GM23338 (cell line): ENCODE data around the gene EHD4. TPM values are rescaled to one million over a fixed set of nuclear protein-coding genes. Genes with fewer than 3 reads are reported as not detected.

Experiments used
- ATAC-seq: fragments of 200-7000 bp; cut with Tn5 transposase; 3 replicates; pipeline ENCODE4 v1.9.1; 2020
- DNase-seq: peaks from one replicate; pipeline ENCODE4 v3.0.0-alpha.2; 2015; ENCODE audit warnings: low spot score
- H2AFZ ChIP-seq: fragments of 200-600 bp; sonication (generic); 2 replicates; pipeline ENCODE4 v1.8.0; 2016; ENCODE audit warnings: antibody characterized with exemption, mild to moderate bottlenecking, moderate library complexity
- H3F3A ChIP-seq: fragments of 200-600 bp; sonication (generic); replicated peaks from 2 replicates; pipeline ENCODE4 v1.8.0; 2017; ENCODE audit warnings: antibody characterized with exemption, mixed run types, low read depth
- H3K27ac ChIP-seq: fragments of 200-600 bp; sonication (generic); 2 replicates; pipeline ENCODE4 v1.6.1; 2016; ENCODE audit warnings: low read depth
- H3K27me3 ChIP-seq: fragments of 200-600 bp; sonication (generic); 2 replicates; pipeline ENCODE4 v1.8.0; 2016; ENCODE audit warnings: mild to moderate bottlenecking, mixed run types, moderate library complexity; ENCODE audit not compliant: insufficient read depth
- H3K36me3 ChIP-seq: fragments of 200-600 bp; sonication (generic); 2 replicates; pipeline ENCODE4 v1.8.0; 2016; ENCODE audit warnings: mild to moderate bottlenecking; ENCODE audit not compliant: insufficient read depth
- H3K4me1 ChIP-seq: fragments of 200-600 bp; sonication (generic); 2 replicates; pipeline ENCODE4 v1.8.0; 2016; ENCODE audit warnings: mild to moderate bottlenecking, moderate library complexity; ENCODE audit not compliant: insufficient read depth
- H3K4me2 ChIP-seq: fragments of 200-600 bp; sonication (generic); 2 replicates; pipeline ENCODE4 v1.7.1; 2017; ENCODE audit warnings: mixed run types
- H3K4me3 ChIP-seq: fragments of 200-600 bp; sonication (generic); 2 replicates; pipeline ENCODE4 v1.6.1; 2016; ENCODE audit warnings: mixed run types
- H3K79me2 ChIP-seq: fragments of 200-600 bp; sonication (generic); replicated peaks from 2 replicates; pipeline ENCODE4 v1.8.0; 2017; ENCODE audit warnings: mild to moderate bottlenecking; ENCODE audit not compliant: insufficient read depth
- H3K9me2 ChIP-seq: fragments of 200-600 bp; sonication (generic); 2 replicates; pipeline ENCODE4 v1.8.0; 2017; ENCODE audit not compliant: insufficient read depth
- H4K20me1 ChIP-seq: fragments of 200-600 bp; sonication (generic); replicated peaks from 2 replicates; pipeline ENCODE4 v1.8.0; 2017; ENCODE audit warnings: mild to moderate bottlenecking; ENCODE audit not compliant: insufficient read depth
- H3K27ac Mint-ChIP-seq: 2 replicates; pipeline ENCODE4 v1.8.0; 2020; ENCODE audit warnings: inconsistent platforms, mild to moderate bottlenecking, moderate library complexity, mixed read lengths
- H3K27me3 Mint-ChIP-seq: 3 replicates; pipeline ENCODE4 v1.8.0; 2022; ENCODE audit warnings: low read depth, mild to moderate bottlenecking, moderate library complexity, mixed read lengths, inconsistent platforms; ENCODE audit not compliant: insufficient read depth, poor library complexity
- H3K36me3 Mint-ChIP-seq: 3 replicates; pipeline ENCODE4 v1.8.0; 2021; ENCODE audit warnings: low read depth, mild to moderate bottlenecking, inconsistent platforms, moderate library complexity, mixed read lengths
- H3K4me1 Mint-ChIP-seq: 3 replicates; pipeline ENCODE4 v1.8.0; 2020; ENCODE audit warnings: mild to moderate bottlenecking, inconsistent platforms, mixed read lengths
- H3K4me3 Mint-ChIP-seq: 3 replicates; pipeline ENCODE4 v1.8.0; 2021; ENCODE audit warnings: moderate library complexity, mild to moderate bottlenecking, inconsistent platforms, mixed read lengths
- H3K9me3 Mint-ChIP-seq: 3 replicates; pipeline ENCODE4 v1.8.0; 2020; ENCODE audit warnings: moderate library complexity, mild to moderate bottlenecking, inconsistent platforms, mixed read lengths
- CREB1 ChIP-seq: fragments of 250-450 bp; sonication (Bioruptor Pico); IDR thresholded peaks from 2 replicates; pipeline ENCODE4 v1.5.0; 2020; ENCODE audit warnings: low read depth, mild to moderate bottlenecking, moderate library complexity
- CTCF ChIP-seq, 2 experiments: fragments of 200-600 bp in 1 of 2; sonication (generic) in 1 of 2; conservative IDR thresholded peaks; 2 replicates each; pipeline versions ENCODE4 v1.5.1 to v1.6.1; 2016 to 2017; ENCODE audit warnings: antibody characterized with exemption in 2 of 2, low read depth in 2 of 2, mild to moderate bottlenecking in 2 of 2, moderate library complexity in 1 of 2
- ETS1 ChIP-seq: IDR thresholded peaks from 2 replicates; pipeline ENCODE4 v1.6.1; 2016; ENCODE audit warnings: antibody characterized with exemption
- EZH2 ChIP-seq: fragments of 200-600 bp; sonication (generic); IDR thresholded peaks from one replicate; pipeline ENCODE4 v1.8.0; 2017; ENCODE audit warnings: antibody characterized with exemption, mild to moderate bottlenecking, low read depth; ENCODE audit not compliant: unreplicated experiment
- EZH2phosphoT487 ChIP-seq: fragments of 200-600 bp; sonication (generic); IDR thresholded peaks from one replicate; pipeline ENCODE4 v1.8.1; 2018; ENCODE audit warnings: antibody characterized with exemption; ENCODE audit not compliant: unreplicated experiment
- JUNB ChIP-seq: IDR thresholded peaks from one replicate; pipeline ENCODE4 v1.6.1; 2016; ENCODE audit warnings: antibody characterized with exemption; ENCODE audit not compliant: unreplicated experiment
- NANOG ChIP-seq: IDR thresholded peaks from 2 replicates; pipeline ENCODE4 v1.6.1; 2016; ENCODE audit warnings: antibody characterized with exemption, borderline replicate concordance
- POLR2AphosphoS5 ChIP-seq: IDR thresholded peaks from 2 replicates; pipeline ENCODE4 v1.6.1; 2016; ENCODE audit warnings: antibody characterized with exemption, low read depth
- REST ChIP-seq: IDR thresholded peaks from one replicate; pipeline ENCODE4 v1.6.1; 2018; ENCODE audit warnings: antibody characterized with exemption; ENCODE audit not compliant: unreplicated experiment
- STAT1 ChIP-seq: IDR thresholded peaks from one replicate; pipeline ENCODE4 v1.6.1; 2016; ENCODE audit warnings: antibody characterized with exemption; ENCODE audit not compliant: unreplicated experiment
- ZNF114 ChIP-seq: fragments of 250-450 bp; sonication (Bioruptor Pico); IDR thresholded peaks from 2 replicates; pipeline ENCODE4 v1.5.0; 2020; ENCODE audit warnings: mild to moderate bottlenecking, moderate library complexity
- ZNF331 ChIP-seq: fragments of 250-450 bp; sonication (Bioruptor Pico); IDR thresholded peaks from 2 replicates; pipeline ENCODE4 v1.5.0; 2020; ENCODE audit warnings: low read depth, mild to moderate bottlenecking, moderate library complexity
- ZNF462 ChIP-seq: fragments of 250-450 bp; sonication (Bioruptor Pico); IDR thresholded peaks from 2 replicates; pipeline ENCODE4 v1.5.0; 2020; ENCODE audit warnings: mild to moderate bottlenecking, moderate library complexity
- polyA plus RNA-seq: library from polyadenylated mRNA; unstranded; fragments of >200 nt; fragmentation: Nextera tagmentation; extraction: Ambion mirVana; gene quantifications from 2 replicates; pipeline ENCODE4 v1.2.1, GENCODE V29; 2016
- total RNA-seq: library from RNA; depleted of rRNA; stranded (reverse); fragments of >200 nt; shearing (Covaris generic); gene quantifications from 2 replicates; pipeline ENCODE4 v1.2.3, GENCODE V29; 2014

The EHD4 gene
- total and polyA plus RNA-seq, 2 experiments from 2014 or later, result 13.0 to 31.0 TPM

GRCh38 chr15:41888662-41889253 lies 83.6 kb downstream of the EHD4 start:
- H3K4me2 ChIP-seq, result no peak overlapping the region
- H3K27ac Mint-ChIP-seq, result no peak overlapping the region; the same call in 1 of the 2 replicates

More at GRCh38 chr15:41888662-41889253, 83.6 kb downstream of the EHD4 start:
- Histone ChIP-seq H3F3A (no peaks in the 10 kb centered on the region), H3K27me3 (no peaks in the 10 kb centered on the region), H4K20me1 (no peaks in the 10 kb centered on the region), H2AFZ (no peak overlapping the region), H3K36me3 (no peaks in the 10 kb centered on the region), H3K27ac (no peak overlapping the region), H3K4me3 (no peak overlapping the region), H3K4me1 (no peaks in the 10 kb centered on the region), H3K79me2 (no peaks in the 10 kb centered on the region), H3K9me2 (no peaks in the 10 kb centered on the region)
- Mint-ChIP-seq H3K9me3 (no peaks in the 10 kb centered on the region), H3K36me3 (no peaks in the 10 kb centered on the region), H3K4me3 (no peak overlapping the region), H3K4me1 (no peaks in the 10 kb centered on the region), H3K27me3 (peaks cover 11% of the 10 kb centered on the region)
- DNase-seq (no peak), ATAC-seq (no peak)
- TF ChIP-seq NANOG, result no peak
- no peak for TF ChIP-seq ETS1
- no peak for TF ChIP-seq CTCF (conservative IDR thresholded peaks at IDR 0.05; ENCODE audit: low read depth in 2 of 2)
- no peak for TF ChIP-seq REST
- TF ChIP-seq STAT1, result no peak
- no peak for TF ChIP-seq ZNF114
- TF ChIP-seq EZH2, result no peak
- no peak for TF ChIP-seq POLR2AphosphoS5
- no peak for TF ChIP-seq EZH2phosphoT487
- no peak for TF ChIP-seq CREB1 (CRISPR knock-in tag)
- no peak for TF ChIP-seq ZNF462
- no peak for TF ChIP-seq ZNF331 (CRISPR knock-in tag)
- no peak for TF ChIP-seq JUNB
